Bone marrow (tissue), 2 donors: ENCODE measurements around the gene RIN3.

Source experiments
- DNase-seq, 2 donors: peaks; one replicate each; lab custom pipeline; 2025; lab: John Stamatoyannopoulos, UW

The RIN3 gene

DNA sequence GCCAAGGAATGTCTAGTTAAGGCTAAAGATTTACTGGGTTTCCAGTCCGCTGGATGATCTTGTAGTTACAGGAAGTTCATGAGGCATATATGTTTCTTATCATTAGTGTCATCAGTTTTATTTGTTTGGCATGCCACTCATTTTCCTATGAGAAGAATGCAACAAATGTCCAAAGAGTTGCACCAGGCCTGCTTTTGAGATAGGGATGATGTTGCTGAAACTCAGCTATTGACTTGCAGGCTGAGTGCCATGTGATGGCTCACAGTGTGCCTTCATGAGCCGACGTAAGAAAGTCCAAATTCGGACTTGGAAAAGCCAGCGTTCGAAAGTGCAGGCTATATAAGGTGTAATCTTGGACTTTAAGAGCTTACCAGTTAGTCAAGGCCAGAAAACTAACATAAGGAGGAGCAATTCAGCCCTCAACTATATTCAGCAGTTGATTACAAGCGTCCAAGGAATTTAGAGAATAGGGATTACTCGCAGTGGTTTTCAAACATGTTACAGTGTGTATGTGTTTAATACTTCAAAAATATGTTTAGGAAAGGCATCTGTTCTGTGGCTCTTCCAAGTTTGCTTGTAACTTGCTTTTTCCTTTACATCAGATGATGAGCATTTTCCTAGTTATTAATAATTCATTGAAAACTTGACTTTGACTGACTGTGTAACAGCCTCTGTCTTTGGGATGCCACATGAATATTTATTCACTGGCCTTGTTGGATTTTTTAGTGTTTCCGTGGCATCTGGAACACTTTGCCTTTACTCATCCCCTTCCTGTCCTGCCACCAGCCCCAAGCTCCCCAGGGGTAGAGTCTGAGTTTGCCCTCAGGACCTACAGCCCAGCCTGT is 133.6 kb downstream of the RIN3 start:
- DNase-seq, result no peak

DNA sequence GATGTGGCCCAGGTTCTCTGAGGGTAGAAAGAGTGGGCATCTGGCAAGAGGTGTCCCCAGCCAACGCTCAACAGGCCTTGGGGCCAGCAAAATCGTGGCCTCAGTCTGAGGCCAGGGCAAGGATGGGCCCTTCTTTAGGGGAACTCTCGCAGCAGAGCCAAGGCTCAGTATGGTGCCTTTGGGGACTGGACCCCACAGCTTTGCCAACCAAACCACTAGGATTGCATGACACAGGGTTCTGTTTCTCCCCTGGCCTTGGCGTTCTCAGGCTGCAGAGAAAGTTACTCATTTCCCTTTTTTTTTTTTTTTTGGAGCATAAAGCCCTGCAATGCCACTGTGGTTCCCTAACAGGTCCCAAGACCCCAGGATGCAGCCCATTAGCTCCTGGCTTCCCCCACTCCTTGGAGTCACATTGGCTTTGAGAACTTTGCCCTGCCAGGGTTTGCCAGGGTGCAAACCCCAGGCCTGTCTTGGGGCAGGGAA is 134.3 kb downstream of the RIN3 start:
- DNase-seq, result peak in 1 of 2 donors; percentile 50

- DNase-seq, result no peak
Observed at GRCh38 chr14:92649066-92649465, 135.5 kb downstream of the RIN3 start.

DNA sequence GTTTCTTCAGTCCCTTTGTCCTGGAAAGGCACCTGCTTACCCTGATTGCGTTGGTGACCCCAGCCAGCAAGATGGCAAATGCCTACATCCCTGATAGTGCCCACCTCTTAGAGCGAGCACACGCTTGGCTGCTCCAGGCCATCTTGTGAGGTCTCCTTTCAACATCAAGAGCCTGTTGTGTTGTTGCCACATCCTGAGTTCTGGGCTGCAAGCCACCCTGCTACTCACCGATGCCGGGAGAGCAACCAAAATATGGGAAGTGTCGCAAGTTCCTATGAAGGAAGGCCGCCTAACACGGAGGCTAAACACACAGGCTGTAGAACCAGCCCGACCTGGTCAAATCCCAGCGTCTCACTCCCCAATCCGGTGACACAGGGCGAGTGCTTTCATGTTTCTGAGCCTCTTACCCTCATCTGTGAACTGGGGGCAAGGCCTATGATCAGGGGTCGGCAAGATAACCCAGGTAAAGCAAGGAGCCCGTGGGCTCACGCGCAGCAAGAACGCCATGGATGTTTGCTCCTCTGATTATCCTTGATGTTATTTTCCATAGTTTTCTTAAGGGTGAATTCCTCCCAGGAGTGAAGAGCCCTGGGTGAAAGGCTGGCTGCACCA is 136.5 kb downstream of the RIN3 start:
- peak; percentile 38 to 49 for DNase-seq

DNA sequence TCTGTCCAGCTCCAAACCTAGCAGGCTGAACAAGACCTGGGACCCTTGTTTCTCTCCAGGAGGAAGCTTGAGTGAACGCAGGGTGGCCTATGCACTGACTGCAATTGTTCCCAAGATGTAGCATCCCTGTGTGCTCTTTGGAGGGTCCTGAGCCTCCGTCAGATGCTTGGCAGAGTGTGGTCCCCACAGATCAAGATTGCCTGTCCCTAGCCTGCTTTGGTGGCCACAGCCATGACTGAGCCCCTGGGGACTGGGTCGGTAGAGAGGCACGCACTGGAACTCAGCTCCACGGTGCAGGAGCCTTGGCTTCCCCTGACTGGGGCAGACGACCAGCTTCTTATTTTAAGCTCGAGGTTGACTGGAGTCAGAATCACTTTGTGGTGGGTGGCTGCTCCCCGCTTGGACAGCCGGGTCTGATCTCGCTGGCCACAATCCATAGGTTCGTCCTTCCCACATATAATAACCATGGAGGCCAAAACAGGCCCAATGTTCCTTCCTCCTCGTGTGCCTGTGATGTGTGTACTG is 137.1 kb downstream of the RIN3 start:
- no peak for DNase-seq

GRCh38 chr14:92651106-92651757 is 137.7 kb downstream of the RIN3 start:
- peak; percentile 56 to 78 for DNase-seq

- DNase-seq, result peak in 1 of 2 donors; percentile 68
Observed at GRCh38 chr14:92651758-92652406, 138.3 kb downstream of the RIN3 start.

- no peak for DNase-seq
Observed at GRCh38 chr14:92652413-92653151, 139.0 kb downstream of the RIN3 start.

- DNase-seq, result no peak
Observed at GRCh38 chr14:92653162-92653651, 139.6 kb downstream of the RIN3 start.

GRCh38 chr14:92654239-92654901 is 140.8 kb downstream of the RIN3 start:
- DNase-seq, result no peak

GRCh38 chr14:92655419-92656201 is 142.0 kb downstream of the RIN3 start:
- no peak for DNase-seq

GRCh38 chr14:92656306-92657081 is 142.9 kb downstream of the RIN3 start:
- DNase-seq, result no peak

DNA sequence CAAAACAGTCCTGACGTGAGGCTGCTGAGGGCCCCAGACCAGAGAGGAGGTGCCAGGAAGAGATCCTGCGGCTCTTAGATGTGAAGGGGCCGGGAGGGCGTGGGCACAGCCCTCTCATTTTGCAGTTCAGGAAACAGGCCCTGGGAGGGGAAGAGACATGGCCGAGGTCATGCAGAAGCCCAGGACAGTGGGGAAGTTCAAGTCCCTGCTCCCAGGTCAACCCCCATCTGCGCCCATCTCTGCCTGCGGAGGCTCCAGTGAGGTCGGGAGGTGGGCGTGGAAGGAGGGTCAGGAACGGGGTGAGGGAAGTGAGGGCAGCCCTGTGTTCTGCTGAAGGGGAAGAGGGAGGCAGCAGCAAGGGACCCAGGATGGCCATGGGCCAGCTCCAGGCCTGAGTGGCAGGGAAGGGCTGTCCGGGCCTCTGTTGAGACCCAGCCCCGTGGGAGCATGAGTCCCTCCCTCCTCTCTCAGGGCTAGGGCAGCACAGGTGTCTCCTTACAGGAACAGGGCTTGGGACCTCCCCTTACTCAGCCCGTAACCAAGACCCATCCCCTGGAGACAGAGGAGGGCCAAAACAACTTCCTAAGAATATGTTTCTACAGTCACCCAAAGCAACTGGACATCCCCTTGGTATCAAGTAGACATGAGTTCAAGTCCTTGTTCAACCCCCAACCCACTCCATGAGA is 144.0 kb downstream of the RIN3 start:
- DNase-seq, result peak in 1 of 2 donors; percentile 35

- no peak for DNase-seq
Observed at GRCh38 chr14:92658160-92658559, 144.6 kb downstream of the RIN3 start.

- no peak for DNase-seq
Observed at GRCh38 chr14:92658684-92659083, 145.1 kb downstream of the RIN3 start.

- DNase-seq, result peak; percentile 26 to 97
Observed at GRCh38 chr14:92659765-92660561, 146.4 kb downstream of the RIN3 start.

- no peak for DNase-seq
Observed at GRCh38 chr14:92660571-92660970, 147.0 kb downstream of the RIN3 start.

DNA sequence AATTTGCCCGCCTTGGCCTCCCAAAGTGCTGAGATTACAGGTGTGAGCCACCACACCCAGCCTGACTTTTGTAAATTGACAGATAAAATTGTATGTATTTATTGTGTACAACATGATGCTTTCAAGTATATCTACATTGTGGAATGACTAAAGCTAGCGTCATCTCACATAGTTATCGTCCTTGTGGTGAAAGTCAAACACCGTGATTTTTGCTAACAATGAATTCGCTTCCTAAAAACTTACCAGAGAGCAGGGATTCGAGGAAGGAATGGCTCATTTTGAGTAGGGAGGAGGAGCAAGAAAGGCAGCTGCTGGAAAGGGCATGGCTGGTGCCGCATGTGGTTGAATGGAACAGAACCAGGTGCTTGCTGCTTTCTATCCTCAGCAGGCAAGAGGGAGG is 149.5 kb downstream of the RIN3 start:
- DNase-seq, result no peak
